Midbrain (tissue), 1 donor: ENCODE data around the gene DHDH.

Experiments
- DNase-seq: peaks from one replicate; lab custom pipeline; 2025; lab: John Stamatoyannopoulos, UW

The DHDH gene

DNA sequence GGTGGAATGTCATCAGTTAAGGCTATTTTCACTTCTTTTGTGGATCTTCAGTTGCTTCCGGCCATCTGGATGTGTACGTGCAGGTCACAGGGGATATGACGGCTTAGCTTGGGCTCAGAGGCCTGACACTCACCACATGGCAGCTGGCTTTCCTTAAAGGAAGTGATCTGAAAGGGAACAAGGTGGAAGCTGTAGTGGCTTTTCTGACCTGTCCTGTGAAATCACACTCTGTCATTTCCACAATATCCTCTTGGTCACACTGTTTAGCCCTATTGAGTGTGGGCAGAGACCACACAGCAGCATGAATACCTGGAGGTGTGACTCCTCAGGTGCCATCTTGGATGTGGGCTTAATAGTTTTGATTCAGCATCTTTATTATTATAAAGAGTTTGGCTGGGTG, 16.7 kb downstream of the DHDH start:
- no peak for DNase-seq

DNA sequence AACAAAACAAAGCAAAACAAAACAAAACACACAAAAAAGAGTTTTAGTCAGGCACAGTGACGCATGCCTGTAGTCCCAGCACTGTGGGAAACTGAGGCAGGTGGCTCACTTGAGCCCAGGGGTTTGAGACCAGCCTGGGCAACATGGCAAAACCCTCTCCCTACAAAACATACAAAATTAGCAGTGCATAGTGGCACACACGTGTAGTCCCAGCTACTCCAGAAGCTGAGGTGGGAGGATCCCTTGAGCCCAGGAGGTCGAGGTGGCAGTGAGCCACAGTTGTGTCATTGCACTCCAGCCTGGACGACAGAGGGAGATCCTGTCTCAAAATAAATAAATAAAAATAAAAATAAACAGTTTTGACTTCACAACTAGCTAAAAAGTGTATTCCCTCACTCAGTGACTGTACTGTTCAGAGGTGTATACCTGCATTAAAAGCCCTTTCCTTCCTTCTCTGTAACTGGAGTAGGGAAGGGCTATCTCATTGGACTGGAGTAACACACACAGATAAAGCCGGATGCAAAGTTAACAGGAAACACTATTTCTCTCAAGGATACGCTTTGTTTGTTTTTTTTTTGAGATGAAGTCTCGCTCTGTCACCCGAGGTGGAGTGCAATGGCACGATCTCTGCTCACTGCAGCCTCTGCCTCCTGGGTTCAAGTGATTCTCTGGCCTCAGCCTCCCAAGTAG, 17.5 kb downstream of the DHDH start:
- DNase-seq, result no peak

DNA sequence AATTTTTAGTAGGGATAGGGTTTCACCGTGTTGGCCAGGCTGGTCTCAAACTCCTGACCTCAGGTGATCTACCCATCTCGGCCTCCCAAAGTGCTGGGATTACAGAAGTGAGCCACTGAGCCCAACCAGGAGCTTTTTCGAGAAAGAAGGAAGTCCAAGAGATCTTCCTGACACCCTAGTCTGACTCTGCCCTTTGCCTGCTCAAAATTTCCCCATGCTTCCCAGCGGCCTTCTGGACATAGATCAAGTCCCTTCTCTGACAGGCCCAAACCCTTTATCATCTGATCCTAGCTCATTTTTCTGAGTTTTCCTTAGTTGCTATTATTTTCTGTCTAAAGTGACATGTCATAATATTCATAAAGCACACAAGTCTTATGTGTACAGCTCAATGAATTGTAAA, 19.6 kb downstream of the DHDH start:
- no peak for DNase-seq

DNA sequence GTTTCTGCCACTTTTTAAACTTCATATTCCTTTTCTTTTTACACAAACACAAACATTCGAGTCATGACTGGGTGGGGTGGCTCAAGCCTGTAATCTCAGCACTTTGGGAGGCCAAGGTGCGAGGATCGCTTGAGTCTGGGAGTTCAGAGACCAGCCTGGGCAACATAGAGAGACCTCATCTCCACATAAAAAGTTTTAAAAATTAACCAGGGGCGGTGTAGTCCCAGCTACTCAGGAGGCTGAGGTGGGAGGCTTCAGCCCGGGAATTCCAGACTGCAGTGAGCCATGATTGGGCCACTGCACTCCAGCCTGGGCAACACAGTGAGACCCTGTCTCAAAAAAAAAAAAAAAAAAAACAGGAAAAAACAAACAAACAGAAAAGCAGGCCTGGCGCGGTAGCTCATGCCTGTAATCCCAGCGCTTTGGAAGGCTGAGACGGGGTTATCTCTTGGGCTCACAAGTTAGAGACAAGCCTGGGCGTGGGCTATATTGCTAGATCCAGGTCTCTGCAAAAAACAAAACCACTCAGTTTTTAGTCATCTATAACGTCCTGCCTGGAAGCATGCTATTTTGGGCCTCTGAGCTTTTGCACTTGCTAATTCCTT, 20.6 kb downstream of the DHDH start:
- DNase-seq, result no peak

DNA sequence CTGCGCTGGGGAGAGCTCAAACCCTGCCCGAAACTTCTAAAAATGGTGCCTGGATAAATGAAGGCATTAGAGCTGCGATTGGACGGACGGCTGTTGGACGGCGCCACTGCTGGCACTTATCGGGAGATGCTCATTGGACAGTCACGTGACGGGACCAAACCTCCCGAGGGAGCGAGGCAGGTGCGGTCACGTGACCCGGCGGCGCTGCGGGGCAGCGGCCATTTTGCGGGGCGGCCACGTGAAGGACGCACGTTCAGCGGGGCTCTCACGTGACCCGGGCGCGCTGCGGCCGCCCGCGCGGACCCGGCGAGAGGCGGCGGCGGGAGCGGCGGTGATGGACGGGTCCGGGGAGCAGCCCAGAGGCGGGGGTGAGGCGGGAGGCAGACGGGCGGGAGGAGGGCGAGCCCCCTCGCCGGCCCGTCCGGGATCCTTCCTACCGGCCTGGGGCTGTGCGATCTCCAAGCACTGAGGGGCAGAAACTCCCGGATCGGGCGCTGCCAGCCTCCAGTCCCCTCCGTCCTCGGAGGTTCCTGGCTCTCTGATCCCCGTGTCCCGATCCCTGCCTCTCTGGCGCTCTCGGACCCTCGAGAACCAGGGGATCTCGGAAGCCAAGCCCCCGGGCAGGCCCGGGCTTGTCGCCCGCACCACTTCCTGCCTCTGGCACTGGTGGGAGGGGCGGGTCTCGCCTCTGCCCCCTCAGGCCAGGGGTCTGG, 21.3 kb downstream of the DHDH start, which contains the start of gene BAX:
BAX (plus strand) TSS at position 281 of the 713 bp plus-strand sequence; CDS start at position 335, 54 bp downstream.
- peak; percentile 90 for DNase-seq

DNA sequence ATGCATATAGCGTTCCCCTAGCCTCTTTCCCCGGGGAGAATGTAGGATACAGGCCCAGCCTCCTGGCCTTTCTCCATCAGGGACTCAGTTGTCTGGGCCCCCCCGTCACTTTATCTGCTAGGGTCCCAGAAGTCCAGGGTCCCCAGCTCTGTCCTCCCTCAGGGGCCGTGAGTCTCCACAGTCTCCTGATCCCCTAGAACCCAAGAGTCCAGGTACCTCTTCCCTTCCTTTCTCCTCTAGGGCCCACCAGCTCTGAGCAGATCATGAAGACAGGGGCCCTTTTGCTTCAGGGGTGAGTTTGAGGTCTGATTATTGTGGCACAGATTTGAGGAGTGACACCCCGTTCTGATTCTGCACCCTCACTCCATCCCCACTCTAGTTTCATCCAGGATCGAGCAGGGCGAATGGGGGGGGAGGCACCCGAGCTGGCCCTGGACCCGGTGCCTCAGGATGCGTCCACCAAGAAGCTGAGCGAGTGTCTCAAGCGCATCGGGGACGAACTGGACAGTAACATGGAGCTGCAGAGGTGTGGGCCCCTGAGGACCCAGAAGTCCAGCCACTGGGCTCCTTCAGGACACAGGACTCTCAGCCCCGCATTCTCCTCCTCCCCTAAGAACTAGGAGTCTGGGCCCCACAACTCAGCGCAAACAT, 21.9 kb downstream of the DHDH start:
- DNase-seq, result no peak

DNA sequence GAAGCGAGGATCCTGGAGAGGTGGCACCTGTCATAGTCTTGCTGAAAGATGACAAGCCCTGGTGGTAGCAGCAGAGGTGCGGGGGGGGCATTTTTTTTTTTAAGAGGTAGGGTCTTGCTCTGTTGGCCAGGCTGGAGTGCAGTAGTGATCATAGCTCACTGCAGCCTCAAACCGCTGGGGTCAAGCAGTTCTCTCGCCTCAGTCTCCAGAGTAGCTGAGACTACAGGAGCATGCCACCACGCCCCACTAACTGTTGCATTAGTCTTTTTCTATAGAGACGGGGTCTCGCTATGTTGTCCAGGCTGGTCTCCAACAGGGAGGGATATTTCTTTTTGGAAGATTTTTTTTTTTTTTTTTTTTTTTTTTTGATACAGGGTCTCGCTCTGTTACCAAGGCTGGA, 24.5 kb downstream of the DHDH start:
- DNase-seq, result no peak

DNA sequence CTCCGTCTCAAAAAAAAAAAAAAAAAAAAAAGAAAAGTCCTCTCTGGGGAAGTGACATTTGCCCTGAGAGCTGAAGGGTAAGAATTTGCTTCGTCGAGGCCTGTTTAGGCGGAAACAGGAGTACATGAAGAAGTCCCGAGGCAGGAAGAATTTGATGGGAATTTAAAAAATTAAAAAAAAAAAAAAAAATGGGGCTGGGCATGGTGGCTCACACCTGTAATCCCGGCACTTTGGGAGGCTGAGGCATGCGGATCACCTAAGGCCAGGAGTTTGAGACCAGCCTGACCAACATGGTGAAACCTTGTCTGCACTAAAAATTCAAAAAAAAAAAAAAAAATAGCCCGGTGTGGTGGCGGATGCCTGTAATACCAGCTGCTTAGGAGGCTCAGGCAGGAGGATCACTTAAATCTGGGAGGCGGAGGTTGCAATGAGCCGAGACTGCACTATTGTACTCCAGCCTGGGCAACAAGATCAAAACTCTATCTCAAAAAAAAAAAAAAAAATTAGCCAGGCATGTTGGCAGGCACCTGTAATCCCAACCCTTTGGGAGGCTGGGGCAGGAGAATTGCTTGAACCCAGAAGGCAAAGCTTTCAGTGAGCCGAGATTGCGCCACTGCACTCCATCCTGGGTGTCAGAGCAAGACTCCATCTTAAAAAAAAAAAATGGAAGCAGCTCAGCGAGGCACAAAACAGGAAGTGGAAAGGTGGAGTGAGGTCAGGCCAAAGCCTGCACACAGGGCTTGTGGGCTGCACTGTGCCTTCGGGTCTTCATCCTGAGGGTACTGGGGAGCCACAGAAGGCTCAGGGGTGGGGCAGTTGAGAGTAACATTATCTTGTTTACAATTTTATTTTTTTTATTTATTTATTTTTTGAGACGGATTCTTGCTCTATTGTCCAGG, 26.1 kb downstream of the DHDH start:
- no peak for DNase-seq

DNA sequence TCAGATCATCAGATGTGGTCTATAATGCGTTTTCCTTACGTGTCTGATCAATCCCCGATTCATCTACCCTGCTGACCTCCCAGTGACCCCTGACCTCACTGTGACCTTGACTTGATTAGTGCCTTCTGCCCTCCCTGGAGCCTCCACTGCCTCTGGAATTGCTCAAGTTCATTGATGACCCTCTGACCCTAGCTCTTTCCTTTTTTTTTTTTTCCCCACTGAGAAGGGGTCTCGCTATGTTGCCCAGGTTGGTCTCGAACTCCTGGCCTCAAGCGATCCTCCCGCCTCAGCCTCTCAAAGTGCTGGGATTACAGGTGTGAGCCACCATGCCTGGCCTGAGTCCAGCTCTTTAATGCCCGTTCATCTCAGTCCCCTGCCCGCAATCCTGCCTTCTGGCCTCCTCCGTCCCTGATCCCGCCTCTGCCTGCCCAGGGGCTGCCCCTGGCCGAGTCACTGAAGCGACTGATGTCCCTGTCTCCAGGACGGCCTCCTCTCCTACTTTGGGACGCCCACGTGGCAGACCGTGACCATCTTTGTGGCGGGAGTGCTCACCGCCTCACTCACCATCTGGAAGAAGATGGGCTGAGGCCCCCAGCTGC, 27.7 kb downstream of the DHDH start:
- no peak for DNase-seq

DNA sequence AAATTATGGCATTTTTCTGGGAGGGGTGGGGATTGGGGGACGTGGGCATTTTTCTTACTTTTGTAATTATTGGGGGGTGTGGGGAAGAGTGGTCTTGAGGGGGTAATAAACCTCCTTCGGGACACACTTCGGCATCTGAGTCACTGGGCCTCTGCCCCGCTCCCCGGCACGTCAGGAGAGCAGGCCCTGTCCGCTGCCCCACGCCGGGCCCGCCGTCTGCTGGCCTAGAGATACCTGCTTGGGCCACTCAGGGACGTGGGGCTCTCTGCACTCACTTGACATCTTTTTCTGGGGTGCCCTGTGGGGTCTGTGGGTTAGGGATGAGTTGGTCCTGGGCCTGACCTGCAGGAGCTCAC, 28.2 kb downstream of the DHDH start:
- DNase-seq, result no peak

DNA sequence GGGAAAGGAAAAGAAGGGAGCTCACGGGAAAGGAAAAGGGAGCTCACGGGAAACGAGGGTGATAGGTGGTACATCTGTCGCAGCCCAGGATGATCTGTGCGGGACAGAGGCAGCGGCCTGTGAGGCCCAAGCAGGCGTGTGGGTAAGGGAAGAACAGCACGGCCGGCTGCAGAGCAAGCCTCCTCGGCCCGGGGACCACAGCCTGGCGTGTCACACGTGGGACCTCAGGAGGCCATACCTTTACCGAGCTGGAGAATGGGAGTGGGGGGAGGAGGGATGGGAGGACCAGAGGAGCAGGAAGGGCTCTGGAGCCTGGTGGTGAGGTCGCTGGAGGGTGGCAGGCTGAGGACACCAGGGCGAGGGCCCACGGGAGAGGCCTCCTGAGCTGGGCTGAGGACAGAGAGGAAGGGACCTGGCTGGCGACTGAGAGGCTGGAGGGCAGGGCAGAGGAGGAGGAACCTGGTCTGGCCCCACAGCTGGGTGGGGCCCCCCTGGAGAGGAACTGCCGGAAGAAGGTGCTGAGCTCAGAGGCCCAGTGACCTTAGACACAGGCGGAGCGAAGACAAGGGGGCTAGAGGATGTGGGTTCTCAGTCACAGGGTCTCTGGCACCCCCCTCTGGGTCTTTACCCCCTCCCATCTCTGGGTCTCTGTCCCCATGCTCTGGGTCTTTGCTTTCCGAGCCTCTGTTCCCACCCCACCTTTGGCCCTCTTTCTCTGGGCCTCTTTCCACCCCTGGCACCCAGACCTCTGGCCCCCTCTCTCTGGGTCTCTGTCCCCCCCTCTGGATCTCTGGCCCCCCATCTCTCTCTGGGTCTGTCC, 28.7 kb downstream of the DHDH start:
- peak; percentile 18 for DNase-seq

DNA sequence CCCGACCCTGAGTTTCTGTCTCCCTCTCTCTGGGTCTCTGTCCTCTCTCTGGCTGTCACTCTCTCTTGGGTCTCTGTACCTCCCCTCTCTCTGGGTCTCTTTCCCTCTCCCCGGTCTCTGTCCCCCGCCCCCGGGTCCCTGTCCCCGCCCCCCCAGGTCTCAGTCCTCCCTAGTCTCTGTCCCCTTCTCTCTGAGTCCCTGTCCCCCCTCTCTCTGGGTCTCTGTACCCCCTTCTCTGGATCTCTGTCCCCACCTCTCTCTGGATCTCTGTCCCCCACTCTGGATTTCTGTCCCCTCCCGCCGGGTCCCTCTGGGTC, 29.3 kb downstream of the DHDH start:
- DNase-seq, result no peak

DNA sequence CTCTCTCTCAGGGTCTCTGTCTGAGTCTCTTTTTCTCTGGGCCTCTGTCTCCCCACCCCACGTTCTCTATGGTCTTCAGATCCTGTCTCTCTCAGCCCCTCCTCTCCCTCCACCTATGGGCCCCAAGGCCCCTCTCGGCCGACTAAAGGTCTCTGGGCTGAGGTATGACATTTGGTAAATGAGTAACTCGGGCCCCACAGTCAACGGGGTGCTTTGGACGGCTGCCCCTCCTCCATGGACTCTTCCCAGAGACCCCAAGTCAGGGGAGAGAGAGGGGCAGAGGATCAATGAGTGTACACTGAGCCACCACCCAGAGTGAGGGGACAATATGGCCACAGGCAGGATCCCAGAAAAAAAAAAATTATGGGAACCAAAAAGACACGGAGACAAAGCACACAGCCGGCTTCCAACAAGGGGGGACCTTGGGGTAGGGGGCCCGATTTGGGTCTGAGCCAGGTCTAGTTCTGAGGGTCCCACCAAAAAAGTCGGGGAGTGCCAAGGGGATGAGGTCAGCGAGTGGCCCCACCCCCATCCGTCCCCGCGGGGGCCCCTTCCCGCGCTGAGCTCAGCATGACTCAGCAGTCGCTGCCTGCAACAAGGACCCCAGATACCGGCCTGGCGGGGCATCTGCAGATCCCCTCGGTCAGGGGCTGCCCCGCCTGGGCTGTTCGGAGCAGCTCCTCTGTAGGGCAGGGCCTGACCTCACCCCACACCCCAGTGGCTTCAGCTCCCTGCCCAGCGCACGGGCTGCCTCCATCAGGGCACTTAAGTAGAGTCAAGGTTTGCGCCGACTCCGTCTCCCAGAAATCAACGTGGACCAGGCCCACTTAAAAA, 30.1 kb downstream of the DHDH start:
- DNase-seq, result peak; percentile 61

DNA sequence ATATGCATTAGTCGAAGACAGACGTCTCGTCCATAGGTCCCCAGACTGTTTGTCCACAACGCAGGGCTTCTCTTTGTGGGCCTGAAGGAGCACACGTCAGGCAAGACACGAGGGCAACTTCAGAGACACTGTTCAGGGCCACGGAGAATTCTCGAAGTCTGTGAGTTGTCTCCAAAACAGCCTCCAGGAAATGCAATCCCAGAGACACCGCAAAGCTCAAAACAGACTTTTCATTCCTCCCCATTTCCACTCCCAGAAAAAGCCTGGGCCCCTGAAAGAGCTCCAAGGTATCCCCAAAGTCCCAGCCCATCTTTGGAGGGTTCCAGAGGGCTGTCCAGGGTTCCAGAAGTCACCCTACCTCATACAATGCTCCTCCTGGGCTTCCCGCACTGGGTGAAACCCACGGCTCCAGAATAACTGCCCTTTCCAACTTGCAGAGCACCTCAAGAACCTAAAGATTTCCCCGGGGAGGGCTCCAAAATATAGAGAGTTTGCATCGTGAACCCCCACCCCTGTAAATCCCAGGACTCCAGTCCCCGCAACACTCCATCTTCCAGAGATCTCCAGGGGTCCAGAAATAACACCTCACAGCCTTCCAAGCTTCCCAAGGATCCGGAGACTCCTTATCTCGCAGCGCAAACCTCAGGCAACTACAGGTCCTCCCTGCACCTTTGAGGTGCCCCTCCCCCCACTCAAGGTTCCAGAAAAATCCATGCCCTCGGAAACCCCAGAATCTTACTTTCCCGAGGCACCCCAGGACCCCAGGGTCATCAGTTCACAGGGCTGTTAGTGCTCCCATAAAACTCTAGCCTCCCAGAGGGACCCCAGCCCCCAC, 30.9 kb downstream of the DHDH start:
- DNase-seq, result no peak

DNA sequence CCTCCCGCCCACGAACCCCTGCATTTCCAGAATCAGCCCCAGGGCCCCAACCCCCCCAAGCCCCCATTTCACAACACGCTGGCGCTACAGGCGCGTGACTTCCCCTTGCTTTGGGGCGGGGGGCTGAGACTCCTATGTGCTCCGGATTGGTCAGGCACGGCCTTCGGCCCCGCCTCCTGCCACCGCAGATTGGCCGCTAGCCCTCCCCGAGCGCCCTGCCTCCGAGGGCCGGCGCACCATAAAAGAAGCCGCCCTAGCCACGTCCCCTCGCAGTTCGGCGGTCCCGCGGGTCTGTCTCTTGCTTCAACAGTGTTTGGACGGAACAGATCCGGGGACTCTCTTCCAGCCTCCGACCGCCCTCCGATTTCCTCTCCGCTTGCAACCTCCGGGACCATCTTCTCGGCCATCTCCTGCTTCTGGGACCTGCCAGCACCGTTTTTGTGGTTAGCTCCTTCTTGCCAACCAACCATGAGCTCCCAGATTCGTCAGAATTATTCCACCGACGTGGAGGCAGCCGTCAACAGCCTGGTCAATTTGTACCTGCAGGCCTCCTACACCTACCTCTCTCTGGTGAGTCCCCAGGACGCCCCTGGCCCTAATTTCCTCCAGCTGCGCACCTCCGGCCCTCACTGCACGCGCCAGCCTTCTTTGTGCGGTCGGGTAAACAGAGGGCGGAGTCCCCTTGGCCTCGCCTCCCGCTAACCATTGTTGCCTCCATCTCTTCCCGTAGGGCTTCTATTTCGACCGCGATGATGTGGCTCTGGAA, 31.7 kb downstream of the DHDH start, which contains the start of gene FTL:
FTL (plus strand) TSS at position 270 of the 766 bp plus-strand sequence; CDS start at position 469, 199 bp downstream.
- peak; percentile 99 for DNase-seq

DNA sequence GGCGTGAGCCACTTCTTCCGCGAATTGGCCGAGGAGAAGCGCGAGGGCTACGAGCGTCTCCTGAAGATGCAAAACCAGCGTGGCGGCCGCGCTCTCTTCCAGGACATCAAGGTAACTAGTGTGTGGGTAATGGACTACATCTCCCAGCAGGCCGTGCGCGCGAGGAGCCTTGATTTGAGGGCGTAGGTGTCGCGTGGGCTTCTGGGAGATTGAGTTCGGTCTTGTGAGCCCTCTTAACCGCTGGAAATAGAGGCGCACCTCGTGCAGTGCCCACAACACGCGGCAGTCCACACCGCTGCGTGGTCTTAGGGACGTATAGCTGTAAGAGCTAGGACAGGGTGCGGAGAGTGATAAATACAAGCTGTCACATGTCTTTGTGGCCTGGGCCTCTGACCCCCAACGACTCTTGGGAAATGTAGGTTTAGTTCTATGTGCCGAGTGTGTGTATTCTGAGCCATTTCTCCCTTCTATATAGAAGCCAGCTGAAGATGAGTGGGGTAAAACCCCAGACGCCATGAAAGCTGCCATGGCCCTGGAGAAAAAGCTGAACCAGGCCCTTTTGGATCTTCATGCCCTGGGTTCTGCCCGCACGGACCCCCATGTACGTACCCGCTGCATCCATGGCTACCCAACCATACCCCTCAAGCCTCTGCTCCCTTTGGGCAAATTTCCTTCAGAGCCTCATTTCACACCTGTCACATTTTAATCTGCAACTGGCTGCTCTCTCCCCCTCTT, 32.5 kb downstream of the DHDH start:
- DNase-seq, result peak; percentile 86
